ENCODE results near the gene WDR55. TPM values are rescaled to one million over a fixed set of nuclear protein-coding genes. Genes with fewer than 3 reads are reported as not detected.
"Not testable (repeated sequence)": the region's sequence is repeated elsewhere in the genome, so short reads cannot be mapped to it uniquely, and the experiment has no call there.

The WDR55 gene
- total RNA-seq, 1 experiment from 2014 or later: 20.8 TPM

DNA sequence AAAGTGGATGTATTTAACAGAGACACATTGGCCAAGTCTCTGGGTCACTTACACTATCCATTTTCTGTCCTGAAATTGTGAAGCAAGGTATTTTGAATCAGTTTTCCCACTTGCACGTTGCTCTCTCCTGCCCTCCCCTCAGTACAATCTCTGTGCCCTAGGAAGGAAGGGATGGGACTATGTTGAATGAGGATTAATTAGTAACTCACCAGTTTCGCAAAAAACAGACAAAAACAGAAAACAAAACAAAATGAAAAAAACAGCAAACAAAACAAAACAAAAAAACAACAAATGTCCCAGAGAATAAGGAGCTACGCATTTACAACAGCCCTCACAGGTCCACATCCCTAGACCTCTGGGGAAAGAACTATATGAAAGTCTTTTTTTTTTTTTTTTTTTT is 30.6 kb upstream of the WDR55 start:
- Histone ChIP-seq H3K27ac (no peak overlapping the region), H3K9me3 (replicated peaks) (no peaks in the 10 kb centered on the region), H3K27me3 (replicated peaks) (no peaks in the 10 kb centered on the region), H3K36me3 (no peaks in the 10 kb centered on the region), H3K4me3 (no peak overlapping the region), H3K4me1 (replicated peaks) (peaks cover 18% of the 10 kb centered on the region)
- DNase-seq (ENCODE audit: low read depth in 1 of 2, low spot score in 2 of 2): no peak

- Histone ChIP-seq H3K4me1 (replicated peaks) (peaks cover 25% of the 10 kb centered on the region), H3K27me3 (replicated peaks) (no peaks in the 10 kb centered on the region), H3K27ac (no peak overlapping the region), H3K36me3 (peaks cover 2% of the 10 kb centered on the region), H3K9me3 (replicated peaks) (no peaks in the 10 kb centered on the region), H3K4me3 (no peak overlapping the region)
- DNase-seq (ENCODE audit: low read depth in 1 of 2, low spot score in 2 of 2): no peak
Observed at GRCh38 chr5:140635291-140636257, 29.1 kb upstream of the WDR55 start.

GRCh38 chr5:140637371-140638100 is 27.2 kb upstream of the WDR55 start:
- H3K27me3 ChIP-seq (replicated peaks): no peaks in the 10 kb centered on the region
- no peak for DNase-seq (ENCODE audit: low read depth in 1 of 2, low spot score in 2 of 2)
- no peak overlapping the region for H3K27ac ChIP-seq
- no peak overlapping the region for H3K4me3 ChIP-seq
- peaks cover 15% of the 10 kb centered on the region for H3K36me3 ChIP-seq
- H3K4me1 ChIP-seq (replicated peaks): peaks cover 23% of the 10 kb centered on the region
- H3K9me3 ChIP-seq (replicated peaks): no peaks in the 10 kb centered on the region

DNA sequence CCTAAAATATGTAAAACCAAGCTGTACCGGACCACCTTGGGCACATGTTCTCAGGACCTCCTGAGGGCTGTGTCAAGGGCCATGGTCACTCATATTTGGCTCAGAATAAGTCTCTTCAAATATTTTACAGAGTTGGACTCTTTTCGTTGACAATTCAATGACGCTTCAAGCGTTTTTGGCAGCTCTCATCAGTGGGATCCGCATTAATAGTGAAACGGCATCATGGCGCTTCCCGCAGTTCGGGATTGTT is 25.9 kb upstream of the WDR55 start:
- Histone ChIP-seq H3K27ac (peak overlapping the region; percentile 13), H3K4me1 (replicated peaks) (peaks cover 13% of the 10 kb centered on the region), H3K4me3 (peak overlapping the region; percentile 67), H3K36me3 (peaks cover 28% of the 10 kb centered on the region)
- not testable (repeated sequence) for DNase-seq (ENCODE audit: low read depth in 1 of 2, low spot score in 2 of 2); H3K27me3 ChIP-seq (replicated peaks); H3K9me3 ChIP-seq (replicated peaks)

DNA sequence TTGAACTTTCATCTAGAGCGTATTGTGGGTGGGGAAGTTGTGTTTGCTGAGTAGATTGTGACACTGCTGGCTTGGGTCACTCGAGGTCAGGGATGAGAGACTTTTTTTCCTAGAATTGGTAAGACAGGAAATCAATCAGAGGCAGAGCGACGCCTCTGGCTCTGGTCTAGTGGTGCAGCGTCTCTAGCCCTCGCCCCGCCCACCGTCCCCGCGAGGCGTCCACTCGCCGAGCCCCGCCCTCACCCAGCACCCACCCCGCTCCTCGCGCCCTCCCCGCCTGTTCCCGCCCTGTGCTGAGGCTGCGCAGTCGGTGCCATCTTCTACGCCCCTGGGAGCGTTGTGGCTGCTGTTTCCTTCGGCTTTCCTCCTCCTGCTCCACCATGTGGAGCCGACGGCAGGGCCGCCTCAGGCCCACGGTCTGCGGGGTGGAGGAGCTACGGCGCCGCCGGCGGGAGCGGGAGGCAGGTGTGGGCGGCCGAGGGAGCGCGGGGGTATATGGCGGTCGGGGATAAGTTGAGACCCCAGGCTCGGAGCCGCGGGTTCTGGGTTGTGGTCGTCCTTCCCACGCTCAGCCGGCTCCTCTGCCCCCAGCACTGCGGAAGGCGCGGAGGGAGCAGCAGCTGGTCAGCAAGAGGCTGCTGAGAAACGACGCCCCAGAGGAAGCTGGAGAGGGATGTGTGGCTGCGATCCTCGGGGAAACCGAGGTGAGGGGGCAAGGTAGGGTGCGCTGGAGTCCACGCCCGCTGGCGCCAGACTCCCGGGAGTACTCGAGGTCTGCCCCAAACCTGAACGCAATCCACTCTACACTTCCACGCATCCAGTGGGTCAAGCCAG is 25.3 kb upstream of the WDR55 start, which contains the start of gene TMCO6:
Gene TMCO6 (plus strand): TSS at position 304 of the 834 bp plus-strand sequence. CDS start 77 bp downstream, at position 381.
- peak; percentile 84 to 99 for DNase-seq (ENCODE audit: low read depth in 1 of 2, low spot score in 2 of 2)
- no peaks in the 10 kb centered on the region for H3K9me3 ChIP-seq (replicated peaks)
- peak within 1 kb of the TSS; percentile 28 for H3K27ac ChIP-seq
- peaks cover 33% of the 10 kb centered on the region for H3K36me3 ChIP-seq
- peak within 1 kb of the TSS; percentile 67 for H3K4me3 ChIP-seq
- H3K4me1 ChIP-seq (replicated peaks): peaks cover 13% of the 10 kb centered on the region
- no peaks in the 10 kb centered on the region for H3K27me3 ChIP-seq (replicated peaks)

GRCh38 chr5:140641716-140642115 is 23.0 kb upstream of the WDR55 start:
- DNase-seq (ENCODE audit: low read depth in 1 of 2, low spot score in 2 of 2): no peak
- peaks cover 20% of the 10 kb centered on the region for H3K4me1 ChIP-seq (replicated peaks)
- no peak overlapping the region for H3K4me3 ChIP-seq
- no peak overlapping the region for H3K27ac ChIP-seq
- H3K9me3 ChIP-seq (replicated peaks): no peaks in the 10 kb centered on the region
- H3K36me3 ChIP-seq: peaks cover 55% of the 10 kb centered on the region
- H3K27me3 ChIP-seq (replicated peaks): no peaks in the 10 kb centered on the region

DNA sequence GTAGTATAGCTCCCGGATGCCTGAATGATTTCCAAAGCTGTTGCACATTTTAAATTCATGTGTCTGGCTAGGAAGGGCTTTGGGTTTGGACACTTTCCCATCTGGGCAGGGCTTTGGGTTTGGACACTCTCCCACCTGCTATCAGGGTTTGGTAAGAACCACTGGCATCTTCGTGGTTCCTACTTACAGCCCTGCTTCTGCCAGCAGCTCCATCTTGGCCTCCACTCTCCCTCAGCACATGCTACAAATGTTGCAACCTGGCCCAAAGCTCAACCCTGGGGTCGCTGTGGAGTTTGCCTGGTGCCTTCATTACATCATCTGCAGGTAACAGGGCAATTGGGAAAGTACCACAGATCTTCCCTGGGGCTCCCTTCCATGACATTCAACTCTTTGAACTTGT is 22.0 kb upstream of the WDR55 start:
- Histone ChIP-seq H3K36me3 (peaks cover 62% of the 10 kb centered on the region), H3K4me3 (no peak overlapping the region), H3K27me3 (replicated peaks) (no peaks in the 10 kb centered on the region), H3K9me3 (replicated peaks) (no peaks in the 10 kb centered on the region), H3K4me1 (replicated peaks) (peaks cover 21% of the 10 kb centered on the region), H3K27ac (no peak overlapping the region)
- DNase-seq (ENCODE audit: low read depth in 1 of 2, low spot score in 2 of 2): no peak

GRCh38 chr5:140647042-140647419 is 17.7 kb upstream of the WDR55 start:
- H3K4me1 ChIP-seq (replicated peaks): peaks cover 12% of the 10 kb centered on the region
- 0 out of 2 replicates have a peak overlapping the region, but pooled peaks have one; percentile 0 for H3K27ac ChIP-seq
- H3K4me3 ChIP-seq: peak overlapping the region; percentile 63
- no peaks in the 10 kb centered on the region for H3K27me3 ChIP-seq (replicated peaks)
- peaks cover 81% of the 10 kb centered on the region for H3K36me3 ChIP-seq
- no peaks in the 10 kb centered on the region for H3K9me3 ChIP-seq (replicated peaks)
- DNase-seq (ENCODE audit: low read depth in 1 of 2, low spot score in 2 of 2): no peak

DNA sequence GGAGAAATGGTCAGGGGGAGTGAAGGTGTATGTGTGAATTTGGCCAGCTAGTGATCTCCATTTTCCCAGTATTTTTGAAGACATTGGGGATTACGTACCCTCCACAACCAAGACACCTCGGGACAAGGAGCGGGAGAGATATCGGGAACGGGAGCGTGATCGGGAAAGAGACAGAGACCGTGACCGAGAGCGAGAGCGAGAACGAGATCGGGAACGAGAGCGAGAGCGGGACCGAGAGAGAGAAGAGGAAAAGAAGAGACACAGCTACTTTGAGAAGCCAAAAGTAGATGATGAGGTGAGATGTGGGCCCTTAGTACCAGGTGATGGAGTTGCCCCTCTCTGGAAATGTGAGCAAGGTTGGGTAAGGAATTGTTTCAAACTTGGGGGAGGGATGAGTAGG is 5.8 kb upstream of the WDR55 start:
- H3K4me3 ChIP-seq: no peak overlapping the region
- H3K27ac ChIP-seq: no peak overlapping the region
- no peak for DNase-seq (ENCODE audit: low read depth in 1 of 2, low spot score in 2 of 2)
- no peaks in the 10 kb centered on the region for H3K27me3 ChIP-seq (replicated peaks)
- peaks cover 5% of the 10 kb centered on the region for H3K4me1 ChIP-seq (replicated peaks)
- peaks cover 92% of the 10 kb centered on the region for H3K36me3 ChIP-seq
- H3K9me3 ChIP-seq (replicated peaks): no peaks in the 10 kb centered on the region

GRCh38 chr5:140660371-140660770 is 4.3 kb upstream of the WDR55 start:
- not testable (repeated sequence) for H3K4me3 ChIP-seq; H3K27me3 ChIP-seq (replicated peaks); H3K27ac ChIP-seq; DNase-seq (ENCODE audit: low read depth in 1 of 2, low spot score in 2 of 2); H3K9me3 ChIP-seq (replicated peaks); H3K4me1 ChIP-seq (replicated peaks)
- H3K36me3 ChIP-seq: peaks cover 82% of the 10 kb centered on the region

DNA sequence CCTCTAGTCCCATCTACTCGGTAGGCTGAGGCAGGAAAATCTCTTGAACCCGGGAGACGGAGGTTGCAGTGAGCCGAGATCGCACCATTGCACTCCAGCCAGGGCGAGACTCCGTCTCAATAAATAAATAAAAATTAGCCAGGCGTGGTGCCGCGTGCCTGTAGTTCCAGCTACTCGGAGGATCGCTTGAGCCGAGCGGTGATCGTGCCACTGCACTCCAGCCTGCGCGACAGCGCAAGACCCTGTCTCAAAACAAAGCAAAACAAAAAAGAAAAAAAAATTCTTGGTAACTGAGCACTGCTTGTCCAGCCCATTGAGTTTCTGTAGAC is 710 bp upstream of the WDR55 start:
- DNase-seq (ENCODE audit: low read depth in 1 of 2, low spot score in 2 of 2): no peak
- H3K4me1 ChIP-seq (replicated peaks): peaks cover 13% of the 10 kb centered on the region
- H3K4me3 ChIP-seq: peak overlapping the region; percentile 60
- peaks cover 82% of the 10 kb centered on the region for H3K36me3 ChIP-seq
- no peaks in the 10 kb centered on the region for H3K9me3 ChIP-seq (replicated peaks)
- H3K27me3 ChIP-seq (replicated peaks): no peaks in the 10 kb centered on the region
- H3K27ac ChIP-seq: peak overlapping the region; percentile 51

- not testable (repeated sequence) for DNase-seq (ENCODE audit: low read depth in 1 of 2, low spot score in 2 of 2); H3K9me3 ChIP-seq (replicated peaks)
- peaks cover 98% of the 10 kb centered on the region for H3K36me3 ChIP-seq
Observed at GRCh38 chr5:140671035-140671434, 6.3 kb downstream of the WDR55 start.

GRCh38 chr5:140671472-140672125 is 6.9 kb downstream of the WDR55 start:
- Histone ChIP-seq H3K4me1 (replicated peaks) (no peaks in the 10 kb centered on the region), H3K27ac (no peak overlapping the region), H3K36me3 (peaks cover 98% of the 10 kb centered on the region), H3K9me3 (replicated peaks) (no peaks in the 10 kb centered on the region), H3K27me3 (replicated peaks) (no peaks in the 10 kb centered on the region), H3K4me3 (no peak overlapping the region)
- DNase-seq (ENCODE audit: low read depth in 1 of 2, low spot score in 2 of 2): no peak

More at GRCh38 chr5:140671035-140671434, 6.3 kb downstream of the WDR55 start:
- not testable (repeated sequence) for H3K27ac ChIP-seq; H3K27me3 ChIP-seq (replicated peaks); H3K4me3 ChIP-seq; H3K4me1 ChIP-seq (replicated peaks)
